ENCODE results near the gene ANO1.

ANO1 gene

DNA sequence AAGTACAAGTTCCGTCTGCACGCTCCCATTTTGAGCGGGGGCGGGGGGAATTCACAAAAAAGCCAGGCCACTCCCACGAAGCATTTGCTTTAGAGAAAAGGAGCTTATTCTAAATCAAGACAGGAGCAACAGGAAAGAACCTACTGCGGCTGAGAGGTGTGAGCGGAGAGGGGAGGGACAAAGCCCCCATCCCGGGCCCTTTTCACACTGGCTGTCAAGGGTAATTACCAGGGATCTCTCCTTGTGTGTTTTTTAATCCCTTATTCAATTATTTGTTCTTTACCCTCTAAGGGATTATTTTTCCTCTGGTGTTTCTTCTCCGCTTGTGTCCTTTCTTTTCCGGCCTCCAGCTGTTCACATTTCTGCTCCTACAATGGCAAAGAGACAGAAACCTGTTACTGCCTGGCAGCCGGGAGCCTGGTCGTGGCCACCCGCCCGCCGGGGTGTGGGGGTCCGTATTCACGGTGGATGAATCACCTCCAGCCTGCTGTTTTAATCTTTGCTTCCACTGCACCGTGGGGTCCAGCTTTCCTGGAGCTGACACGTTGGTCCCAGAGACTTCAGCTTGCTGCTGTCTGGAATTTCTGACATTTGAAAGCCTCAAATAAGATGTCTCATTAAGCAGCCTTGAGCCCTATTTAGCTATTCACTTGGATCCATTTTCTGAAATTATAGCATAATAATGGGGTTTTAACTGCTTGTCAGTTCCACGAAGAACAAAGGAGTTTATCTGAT, 63.5 kb downstream of the ANO1 start:
- no peak for DNase-seq

DNA sequence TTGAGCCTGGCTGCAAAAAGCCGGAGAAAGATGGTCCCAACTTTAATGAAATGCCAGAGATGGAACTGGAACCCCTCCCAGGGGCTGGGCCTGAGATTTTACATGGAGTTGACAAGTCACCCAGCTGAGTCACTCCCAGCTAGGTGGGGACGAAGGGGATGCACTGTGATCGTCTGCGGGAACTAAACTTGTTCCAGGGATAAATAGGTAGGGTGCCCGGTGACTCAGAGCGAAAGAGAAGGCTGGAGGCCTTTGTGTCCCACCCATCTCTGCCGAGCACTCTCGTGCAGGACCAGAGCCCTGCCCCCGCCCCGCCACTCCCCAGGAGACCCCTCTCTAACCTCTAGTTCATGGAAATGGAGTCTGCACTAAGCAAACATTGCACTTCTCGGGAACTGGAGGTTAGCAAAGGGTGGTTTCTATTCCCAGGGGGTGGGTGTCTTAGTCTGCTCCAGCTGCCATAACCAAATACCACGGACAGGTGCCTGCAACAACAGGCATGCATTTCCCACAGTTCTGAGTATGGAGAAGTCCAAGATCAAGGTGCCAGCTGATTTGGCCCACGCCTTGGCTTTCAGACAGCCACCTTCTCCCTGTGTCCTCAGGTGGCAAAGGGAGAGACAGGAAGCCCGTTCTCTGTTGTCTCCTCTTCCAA, 64.2 kb downstream of the ANO1 start:
- no peak for DNase-seq

DNA sequence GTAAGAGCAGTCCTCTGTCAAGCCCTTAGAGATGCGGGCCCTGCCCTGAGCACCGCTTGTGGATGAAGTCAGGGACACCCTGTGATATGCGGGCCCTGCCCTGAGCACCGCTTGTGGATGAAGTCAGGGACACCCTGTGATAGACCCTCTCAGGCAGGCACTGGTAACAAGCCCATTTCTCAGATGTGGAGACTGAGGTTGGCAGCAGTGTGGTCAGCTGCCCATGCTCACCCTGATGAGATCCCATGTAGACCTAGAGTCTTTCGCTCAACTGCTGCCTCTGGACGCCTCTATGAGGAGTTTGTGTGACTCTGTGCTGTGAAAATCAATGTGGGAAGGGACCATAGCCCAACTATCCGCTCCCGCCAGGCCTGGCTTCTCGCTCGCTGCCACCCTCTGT, 66.1 kb downstream of the ANO1 start:
- no peak for DNase-seq

DNA sequence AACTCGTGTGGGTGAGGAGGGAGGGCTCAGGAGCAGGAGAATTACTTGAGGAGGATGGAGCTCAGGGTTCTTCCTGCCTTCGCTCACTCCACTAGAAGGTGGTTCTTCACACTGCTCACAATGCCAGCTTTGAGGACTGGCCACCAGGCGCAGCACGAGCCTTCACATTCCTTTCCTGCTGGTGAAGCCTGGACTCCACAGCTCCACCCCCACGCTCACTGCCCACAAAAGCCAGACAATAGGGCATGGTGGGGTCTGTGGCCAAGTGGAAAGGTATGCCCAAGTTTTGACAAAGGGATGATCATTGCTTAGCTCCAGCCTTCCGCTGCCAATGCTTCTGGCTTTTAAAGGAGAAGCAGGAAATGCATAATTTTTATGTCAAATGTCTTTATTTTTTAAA, 67.0 kb downstream of the ANO1 start:
- DNase-seq: no peak

DNA sequence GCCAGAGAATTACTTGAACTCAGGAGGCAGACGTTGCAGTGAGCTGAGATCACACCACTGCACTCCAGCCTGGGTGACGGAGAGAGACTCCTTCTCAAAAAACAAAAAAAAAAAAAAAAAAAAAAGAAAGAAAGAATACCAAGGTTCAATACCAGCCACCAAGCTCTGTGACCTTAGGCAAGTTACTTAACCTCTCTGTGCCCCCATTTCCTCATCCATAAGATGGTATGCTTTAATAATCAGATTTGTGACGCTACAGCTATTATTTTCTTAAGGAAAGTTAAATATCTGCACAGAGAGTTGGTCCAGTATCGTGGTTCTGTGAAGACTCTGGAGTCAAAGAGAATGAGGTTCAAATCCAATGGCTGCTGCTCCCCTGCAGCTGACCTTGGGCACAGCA, 67.7 kb downstream of the ANO1 start:
- DNase-seq: no peak

DNA sequence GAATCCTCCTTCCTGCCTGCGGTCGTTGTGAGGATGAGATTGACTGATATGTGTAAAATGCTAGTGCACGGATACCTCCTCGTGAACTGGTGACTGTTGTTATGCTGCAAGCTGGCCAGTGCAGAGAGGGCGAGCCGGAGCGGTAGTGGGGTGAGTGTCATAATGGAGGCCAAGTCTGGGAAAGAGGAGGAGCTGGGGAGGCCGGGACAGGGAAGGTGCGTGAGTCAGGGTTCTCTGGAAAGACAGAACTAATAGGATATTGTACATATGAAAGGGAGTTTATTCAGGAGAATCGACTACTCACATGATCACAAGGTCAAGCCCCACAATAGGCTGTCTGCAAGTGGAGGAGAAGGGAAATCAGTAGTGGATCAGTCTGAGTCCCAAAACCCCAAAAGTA, 68.2 kb downstream of the ANO1 start:
- no peak for DNase-seq

DNA sequence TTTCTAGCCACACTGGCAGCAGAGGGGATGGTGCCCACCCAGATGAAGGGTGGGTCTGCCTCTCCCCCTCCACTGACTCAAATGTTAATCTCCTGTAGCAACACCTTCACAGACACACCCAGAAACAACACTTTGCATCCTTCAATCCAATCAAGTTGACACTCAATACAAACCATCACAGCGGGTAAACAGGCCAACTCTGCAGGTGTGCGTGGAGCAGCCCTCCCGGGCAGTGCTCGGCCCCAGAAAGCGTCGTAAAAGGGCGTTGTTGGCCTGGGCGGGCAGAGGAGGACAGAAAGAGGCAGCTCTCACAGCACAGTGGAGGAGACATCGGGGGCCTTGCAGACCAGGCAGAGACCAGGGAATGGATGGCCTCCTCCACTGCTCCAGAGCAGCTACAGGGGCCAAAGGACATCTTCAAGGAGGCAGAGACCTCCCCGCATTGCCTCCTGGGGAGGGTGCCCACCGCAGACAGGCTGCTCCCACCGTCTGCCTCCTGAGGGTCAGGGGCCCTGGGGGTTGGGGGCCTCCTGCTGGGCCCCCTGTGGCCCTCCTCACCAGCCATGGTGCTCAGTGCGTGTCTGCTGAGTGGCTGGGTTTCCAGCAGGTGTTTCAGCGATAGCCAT, 68.9 kb downstream of the ANO1 start:
- DNase-seq: no peak

DNA sequence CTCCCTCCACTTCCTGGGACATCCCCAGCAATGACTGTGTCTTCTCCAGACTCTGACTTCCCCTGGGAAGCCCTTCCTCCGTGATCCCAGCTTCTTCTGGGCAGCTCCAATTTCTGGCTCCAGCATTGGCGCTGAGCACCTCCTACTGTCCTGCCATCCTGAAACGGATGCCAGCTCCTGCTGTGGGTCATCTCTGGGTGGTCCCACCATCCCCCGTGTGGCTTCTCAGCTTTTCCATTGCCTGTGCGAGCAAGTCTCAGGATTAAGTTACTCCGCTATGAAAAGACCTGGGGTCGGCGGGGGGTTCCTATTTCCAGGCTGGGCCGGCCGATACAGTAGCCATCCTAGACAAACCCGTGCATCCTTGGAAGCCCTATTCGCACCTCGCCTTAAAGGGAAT, 69.6 kb downstream of the ANO1 start:
- no peak for DNase-seq

DNA sequence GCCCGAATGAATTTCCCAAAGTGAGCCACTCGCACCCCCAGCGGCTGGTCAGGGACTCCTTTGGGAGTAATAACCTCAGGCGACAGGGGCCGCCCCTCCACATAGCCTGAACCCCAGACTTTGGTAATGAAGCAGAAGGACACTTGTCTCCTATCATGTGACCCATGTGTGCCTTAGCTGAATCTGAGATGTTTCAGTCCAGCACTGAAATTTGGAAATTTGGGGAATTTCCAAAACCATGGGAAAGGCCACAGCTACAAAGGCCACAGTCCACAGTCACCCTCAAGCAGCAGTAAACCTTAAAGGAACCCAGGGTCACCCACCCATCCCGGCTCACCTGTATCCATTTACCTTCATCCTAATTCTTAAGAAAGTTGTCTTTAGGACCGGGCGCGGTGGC, 73.6 kb downstream of the ANO1 start:
- DNase-seq: no peak

DNA sequence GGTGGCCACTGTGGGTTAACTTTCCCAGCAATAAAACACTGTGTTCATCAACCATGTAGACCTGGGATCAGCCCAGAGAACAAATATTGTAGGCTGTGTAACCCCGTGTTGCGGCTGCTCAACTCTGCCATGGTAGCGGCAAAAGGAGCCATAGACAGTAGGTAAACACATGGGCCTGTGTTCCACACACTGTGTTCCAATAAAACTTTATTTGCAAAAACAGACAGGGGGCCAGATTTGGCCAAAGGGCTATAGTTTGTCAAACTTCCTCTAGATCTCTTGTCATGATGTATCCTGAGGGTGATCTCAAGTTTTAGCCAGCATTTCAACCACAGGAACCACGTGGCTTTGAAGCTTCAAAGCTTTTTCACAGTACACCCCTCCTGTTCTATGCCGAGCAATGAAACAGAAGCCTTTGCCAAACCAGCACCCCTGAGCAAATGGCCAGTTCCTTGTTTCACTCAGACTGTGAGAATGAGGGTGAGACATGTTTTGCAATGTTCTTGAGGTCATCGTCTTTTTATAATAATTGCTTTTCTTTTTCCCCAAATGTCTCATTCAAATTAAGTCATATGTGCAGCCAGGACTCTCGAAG, 75.1 kb downstream of the ANO1 start:
- no peak for DNase-seq

DNA sequence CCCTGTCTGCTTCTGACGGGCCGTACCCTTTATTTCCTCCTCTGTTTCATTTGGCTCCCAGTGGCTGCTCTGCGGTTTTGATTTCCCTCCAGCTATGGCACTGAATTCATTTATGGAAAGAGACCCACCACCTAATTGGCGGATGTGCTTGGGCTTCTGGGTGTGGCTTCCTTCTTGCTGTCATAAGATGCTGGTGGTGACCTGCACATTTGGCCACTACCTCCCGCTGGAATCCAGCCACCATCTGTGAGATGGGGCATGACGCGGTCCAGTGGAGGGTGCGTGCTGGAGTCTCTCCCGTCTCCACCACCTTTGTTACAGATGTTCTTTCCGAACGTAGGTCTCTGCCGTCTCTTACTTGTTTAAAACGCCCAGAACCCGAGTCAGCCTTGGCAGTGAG, 77.3 kb downstream of the ANO1 start:
- no peak for DNase-seq

DNA sequence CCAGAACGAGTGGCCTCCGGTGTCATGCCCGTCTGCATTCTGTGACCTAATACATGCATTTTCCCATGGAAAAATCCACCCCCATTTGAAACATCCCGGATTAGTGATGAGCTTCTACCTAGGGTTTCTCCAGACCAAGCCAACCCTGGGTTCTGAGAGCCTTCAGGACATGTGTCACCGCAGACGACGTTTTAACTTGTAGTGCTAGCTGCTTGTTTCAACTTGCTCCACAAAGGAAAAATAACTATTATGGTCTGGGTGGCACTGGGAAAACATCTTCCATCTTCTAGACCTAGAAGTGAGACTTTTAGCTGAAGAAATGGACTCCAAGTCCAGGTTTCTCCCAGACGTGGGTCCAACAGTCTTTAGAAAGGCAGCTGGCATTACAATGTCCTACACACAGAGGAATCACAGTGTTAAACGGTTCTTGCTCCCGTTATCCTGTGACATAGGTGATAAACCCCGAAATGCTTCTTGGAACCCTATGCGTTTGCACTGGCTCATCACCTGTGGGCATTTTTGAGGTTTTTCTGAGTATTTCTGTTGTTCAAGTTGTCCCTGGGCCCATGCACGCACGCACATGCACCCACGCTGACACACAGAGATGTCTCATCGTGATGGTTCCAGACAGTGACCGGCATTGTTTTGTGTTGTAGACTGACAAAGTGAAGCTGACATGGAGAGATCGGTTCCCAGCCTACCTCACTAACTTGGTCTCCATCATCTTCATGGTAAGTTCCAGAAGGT, 78.3 kb downstream of the ANO1 start:
- DNase-seq: no peak

DNA sequence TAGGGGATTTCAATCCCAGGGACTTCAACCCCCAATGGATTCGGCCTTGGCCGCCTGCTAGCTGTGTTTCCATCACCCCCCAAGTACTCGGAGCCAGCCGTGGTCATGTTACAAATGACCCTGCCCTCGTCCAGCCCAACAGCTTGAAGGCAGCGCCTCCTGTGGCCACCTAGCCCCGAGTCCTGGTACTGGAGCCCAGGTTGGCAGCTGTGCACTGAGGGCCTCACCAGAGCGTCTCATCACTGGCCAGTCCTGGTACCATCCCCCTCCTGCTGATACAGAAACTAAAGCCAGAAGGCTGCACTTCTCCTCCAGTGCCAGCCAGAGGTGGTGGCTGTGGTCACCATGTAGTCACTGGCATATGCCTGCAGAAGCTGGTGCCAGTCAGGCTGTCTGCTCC, 80.1 kb downstream of the ANO1 start:
- DNase-seq: no peak

DNA sequence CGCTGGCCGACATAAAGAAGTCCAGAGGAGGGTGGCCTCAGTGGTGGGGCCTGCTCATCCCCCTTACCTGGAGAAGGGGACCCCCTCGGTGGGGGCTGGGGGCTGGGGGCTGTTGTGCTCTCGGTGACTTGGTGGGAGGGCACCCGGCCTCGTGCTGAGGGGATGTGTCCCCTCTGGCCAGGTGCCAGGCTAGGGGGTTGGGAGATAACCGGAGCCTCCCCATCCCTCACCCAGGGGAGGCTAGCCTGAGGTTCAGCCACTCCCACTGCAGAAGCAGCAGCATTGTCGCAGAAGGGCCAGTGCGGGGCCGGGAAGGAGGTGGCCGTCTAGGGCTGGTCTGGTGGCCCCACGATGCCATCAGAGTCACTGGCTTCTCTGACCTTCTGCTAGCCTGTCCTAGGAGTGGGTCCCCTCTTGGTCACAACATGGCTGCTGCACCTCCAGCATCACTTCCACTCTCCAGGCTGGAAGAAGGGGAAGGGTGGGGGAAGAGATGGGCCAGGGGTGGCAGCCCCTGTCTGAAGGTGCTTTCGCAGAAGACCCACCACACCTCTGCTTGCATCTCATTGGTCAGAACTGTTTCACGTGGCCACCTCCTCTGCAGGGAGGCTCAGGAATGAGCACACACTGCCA, 80.8 kb downstream of the ANO1 start:
- no peak for DNase-seq

DNA sequence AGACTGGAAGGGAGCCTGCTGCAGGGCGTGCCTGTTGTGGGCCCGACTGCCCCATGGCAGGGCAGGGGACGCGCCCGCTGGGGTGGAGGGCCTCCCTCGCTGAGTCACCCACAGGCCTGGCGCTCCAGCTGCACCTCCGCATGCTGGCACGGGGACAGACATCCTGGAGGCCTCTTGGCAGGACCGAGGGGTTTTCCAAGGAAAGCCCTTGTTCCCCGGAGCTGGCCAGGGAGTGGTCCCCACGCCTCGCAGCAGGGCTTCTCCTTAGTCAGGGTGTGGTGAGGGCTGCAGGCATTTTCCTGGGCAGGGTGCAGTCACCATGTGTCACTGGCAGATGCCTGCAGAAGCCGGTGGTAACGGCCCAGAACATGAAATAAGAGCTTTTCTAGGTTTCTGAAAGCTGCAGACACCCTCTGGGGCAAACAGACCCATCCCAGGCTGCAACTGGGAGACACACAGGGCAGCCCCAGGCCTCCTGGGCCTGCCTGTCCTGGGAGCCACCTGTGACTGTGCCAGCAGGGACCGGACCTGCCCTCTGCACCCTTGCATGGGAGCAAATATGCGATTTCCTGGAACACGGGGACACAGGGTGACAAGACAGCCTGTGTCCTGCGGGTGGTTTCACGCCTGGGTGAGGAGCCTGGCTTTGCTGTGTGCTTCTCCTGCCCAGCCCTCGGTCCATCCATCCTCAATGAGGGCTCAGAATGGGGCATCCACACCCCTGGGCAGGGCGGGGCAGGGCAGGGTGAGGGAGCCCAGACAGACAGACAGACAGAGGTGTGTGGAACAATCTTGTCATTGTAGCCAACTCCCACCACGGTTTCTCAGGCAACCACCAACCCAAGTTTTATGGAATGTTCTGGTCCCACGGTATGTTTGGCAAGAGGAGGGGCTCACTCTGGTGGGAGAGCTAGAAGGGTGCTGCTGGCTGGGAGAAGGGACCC, 81.8 kb downstream of the ANO1 start:
- DNase-seq: peak in 1 of 2 experiments; percentile 31

DNA sequence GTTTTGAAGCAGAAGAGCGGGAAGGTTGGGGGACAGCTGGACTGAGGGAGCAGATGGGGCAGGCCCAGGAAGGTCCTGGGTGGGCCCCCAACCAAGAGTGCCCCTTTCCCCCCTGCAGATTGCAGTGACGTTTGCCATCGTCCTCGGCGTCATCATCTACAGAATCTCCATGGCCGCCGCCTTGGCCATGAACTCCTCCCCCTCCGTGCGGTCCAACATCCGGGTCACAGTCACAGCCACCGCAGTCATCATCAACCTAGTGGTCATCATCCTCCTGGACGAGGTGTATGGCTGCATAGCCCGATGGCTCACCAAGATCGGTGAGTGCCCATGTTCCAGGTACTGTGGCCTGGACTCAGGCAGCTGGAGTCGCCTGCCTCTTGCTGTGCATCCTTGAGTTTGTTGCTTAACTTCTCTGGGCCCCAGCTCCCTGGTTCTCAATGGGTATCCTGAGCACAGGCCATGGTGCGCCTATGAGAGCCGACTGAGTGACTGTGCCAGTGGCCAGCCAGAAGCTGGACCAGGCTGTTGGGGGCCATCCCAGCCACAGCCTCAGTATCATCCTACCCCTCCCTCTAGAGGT, 83.0 kb downstream of the ANO1 start:
- no peak for DNase-seq

DNA sequence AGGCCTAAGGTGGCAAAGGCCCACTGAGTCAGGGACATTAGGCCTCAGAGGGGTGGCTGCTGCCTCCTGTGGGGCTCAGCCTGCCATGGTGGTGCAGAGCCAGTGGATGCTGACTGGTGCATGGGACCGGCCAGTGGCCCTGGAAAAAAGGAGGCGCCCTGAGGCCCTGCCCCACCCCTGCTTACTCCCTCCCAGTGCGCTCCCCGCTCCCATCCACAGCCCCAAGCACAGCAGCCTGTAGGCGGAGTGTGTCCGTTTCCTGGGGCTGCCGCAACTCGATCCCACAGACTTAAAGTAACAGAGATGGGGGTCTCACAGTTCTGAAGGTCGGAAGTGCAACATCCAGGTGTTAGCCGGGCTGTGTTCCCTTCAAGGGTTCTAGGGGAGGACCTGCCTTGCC, 86.6 kb downstream of the ANO1 start:
- DNase-seq: no peak

DNA sequence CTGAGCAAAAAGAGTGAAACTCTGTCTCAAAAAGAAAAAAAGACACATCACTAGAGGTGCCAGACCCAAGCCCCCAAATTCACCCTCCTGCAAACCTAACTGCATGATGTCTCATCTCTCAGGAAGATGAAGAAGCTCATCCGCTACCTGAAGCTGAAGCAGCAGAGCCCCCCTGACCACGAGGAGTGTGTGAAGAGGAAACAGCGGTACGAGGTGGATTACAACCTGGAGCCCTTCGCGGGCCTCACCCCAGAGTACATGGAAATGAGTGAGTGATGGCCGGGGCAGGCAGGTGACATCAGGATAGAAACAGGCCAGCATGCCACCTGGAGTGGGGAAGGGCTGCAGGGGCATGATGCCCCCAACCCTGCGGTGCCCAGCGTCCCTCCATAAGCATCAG, 89.0 kb downstream of the ANO1 start:
- no peak for DNase-seq

DNA sequence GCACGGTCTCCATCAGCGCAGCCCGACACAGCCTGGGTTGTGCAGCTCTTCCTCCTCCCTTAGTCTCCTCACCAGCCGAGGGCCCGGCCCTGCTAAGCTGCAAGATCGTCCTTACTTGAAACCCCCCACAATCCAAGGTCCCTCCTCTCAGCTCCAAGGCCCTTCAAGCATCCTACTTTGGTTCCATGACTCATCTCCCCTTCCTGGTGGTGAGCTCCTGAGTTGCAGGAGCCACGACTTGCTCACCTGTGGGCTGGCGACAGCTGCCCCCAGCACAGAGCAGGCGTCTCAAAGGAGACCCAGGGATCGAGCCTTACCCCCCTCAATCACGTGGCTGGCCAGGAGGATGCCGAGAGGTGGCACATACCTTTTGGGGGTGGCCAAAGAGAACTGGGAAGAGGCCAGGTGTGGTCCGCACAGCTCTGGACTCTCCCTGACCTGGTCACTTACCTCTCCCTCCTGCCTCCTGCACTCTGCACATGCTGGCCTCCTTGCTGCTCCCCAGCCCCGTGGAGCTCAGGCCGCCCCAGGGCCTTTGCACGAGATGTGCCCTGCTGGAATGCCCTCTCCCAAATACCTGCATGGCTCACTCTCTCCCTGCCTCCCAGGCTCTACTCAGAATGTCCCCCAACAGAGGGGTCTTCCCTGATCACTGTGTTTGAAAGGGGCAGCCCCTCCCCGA, 89.7 kb downstream of the ANO1 start:
- no peak for DNase-seq

DNA sequence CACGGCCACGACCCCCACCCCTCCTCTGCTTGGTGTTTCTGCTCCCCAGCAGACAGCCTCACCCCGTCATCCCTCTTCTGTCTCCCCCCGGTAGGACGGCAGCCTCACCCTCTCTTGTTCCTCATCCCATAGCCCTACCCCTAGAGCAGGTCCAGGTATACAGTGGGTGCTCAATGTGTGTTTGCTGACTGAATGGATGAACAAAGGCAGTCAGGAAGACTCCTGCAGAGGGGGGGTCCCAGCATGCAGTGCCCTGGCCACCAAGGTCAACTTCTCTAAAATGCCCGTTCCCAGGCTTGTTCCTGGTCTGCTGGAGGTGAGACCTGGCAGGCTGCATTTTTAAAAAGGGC, 90.3 kb downstream of the ANO1 start:
- DNase-seq: no peak

DNA sequence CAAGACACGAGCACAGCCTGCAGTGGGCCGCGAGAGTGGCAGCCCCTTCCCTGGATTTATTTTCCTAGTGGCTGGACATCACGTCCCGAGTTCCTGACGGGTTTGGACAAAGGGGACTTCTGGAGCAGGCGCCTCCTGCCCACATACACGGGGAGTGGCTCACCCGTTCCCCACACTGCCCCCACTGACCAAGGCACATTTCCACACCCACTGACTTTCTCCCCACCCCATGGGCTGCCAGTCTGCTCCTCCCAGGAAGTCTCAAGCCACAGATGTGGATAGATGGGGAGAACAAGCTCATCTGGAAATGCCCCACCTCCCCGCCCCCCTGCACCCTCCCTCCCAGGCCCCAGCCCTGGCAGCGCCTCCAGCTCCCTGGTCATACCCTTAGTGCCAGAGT, 91.0 kb downstream of the ANO1 start:
- no peak for DNase-seq
